A549 (cell line): ENCODE measurements around the gene ZNF765. TPM values are rescaled to one million over a fixed set of nuclear protein-coding genes. Genes with fewer than 3 reads are reported as not detected.

Experiments
- ATAC-seq, 2 experiments: fragments of 200-7000 bp in 1 of 2; fragments of >200 bp in 1 of 2; cut with Nextera tagmentation in 1 of 2; cut with Tn5 transposase in 1 of 2; 3 replicates each; pipeline versions ENCODE4 v1.8.0 to v1.9.1; 2018 to 2020; ENCODE audit warnings: mild to moderate bottlenecking in 1 of 2, moderate library complexity in 1 of 2
- CTCF ChIA-PET: fragments of 300-600 bp; sonication (Branson Sonifier 250); formaldehyde crosslinking; extraction: SDS; loops from one replicate; lab custom pipeline; 2021; ENCODE audit warnings: antibody characterized with exemption, inconsistent platforms; lab: Yijun Ruan, JAX
- POLR2A ChIA-PET: fragments of 350-600 bp; formaldehyde crosslinking; extraction: SDS; loops from one replicate; lab custom pipeline; 2021; ENCODE audit warnings: antibody characterized with exemption, inconsistent platforms; lab: Yijun Ruan, JAX
- DNase-seq, 2 experiments: peaks; one replicate each; pipeline versions ENCODE4 v3.0.0 to v3.0.0-alpha.2; 2011 to 2016; ENCODE audit warnings: low read depth in 1 of 2, low spot score in 1 of 2
- FAIRE-seq: peaks from 2 replicates; lab custom pipeline; 2011; peaks lifted over from hg19 to GRCh38; lab: Jason Lieb, UNC
- H3K27ac ChIP-seq, 2 experiments: fragments of >200 bp; sonication (Bioruptor Twin); formaldehyde crosslinking; 3 replicates each; pipeline ENCODE4 v1.5.1; 2016 to 2017
- H3K4me1 ChIP-seq: fragments of >200 bp; sonication (Bioruptor Twin); formaldehyde crosslinking; 3 replicates; pipeline ENCODE4 v1.6.1; 2016
- H3K4me2 ChIP-seq: fragments of >200 bp; sonication (Bioruptor Twin); formaldehyde crosslinking; 3 replicates; pipeline ENCODE4 v1.6.1; 2016
- H3K4me3 ChIP-seq: fragments of >200 bp; sonication (Bioruptor Twin); formaldehyde crosslinking; 3 replicates; pipeline ENCODE4 v1.5.1; 2016
- H3K9me3 ChIP-seq: fragments of >200 bp; sonication (Bioruptor Twin); formaldehyde crosslinking; 3 replicates; pipeline ENCODE4 v1.6.1; 2016
- BHLHE40 ChIP-seq: IDR thresholded peaks from 2 replicates; pipeline ENCODE4 v1.6.1; 2012; ENCODE audit warnings: low read depth, low read length, inconsistent platforms
- CBX8 ChIP-seq: fragments of 200-600 bp; sonication (generic); IDR thresholded peaks from 2 replicates; pipeline ENCODE4 v1.6.1; 2016
- EHF ChIP-seq: fragments of 250-450 bp; sonication (Bioruptor Pico); IDR thresholded peaks from 2 replicates; pipeline ENCODE4 v1.5.0; 2020; ENCODE audit warnings: mild to moderate bottlenecking
- HEYL ChIP-seq: fragments of 250-450 bp; sonication (Bioruptor Pico); IDR thresholded peaks from 2 replicates; pipeline ENCODE4 v1.8.0; 2021; ENCODE audit warnings: mild to moderate bottlenecking, moderate library complexity
- HOXB5 ChIP-seq: fragments of 250-450 bp; sonication (Bioruptor Pico); IDR thresholded peaks from 2 replicates; pipeline ENCODE4 v1.5.0; 2020; ENCODE audit warnings: mild to moderate bottlenecking, moderate library complexity
- JUN ChIP-seq, 2 experiments: fragments of >200 bp; sonication (Bioruptor Twin); formaldehyde crosslinking; IDR thresholded peaks; 2 replicates in 1 of 2; 3 replicates in 1 of 2; pipeline ENCODE4 v1.6.1; 2016 to 2017
- KDM1A ChIP-seq: fragments of 200-600 bp; sonication (generic); IDR thresholded peaks from 2 replicates; pipeline ENCODE4 v1.6.1; 2016; ENCODE audit warnings: low read depth, mild to moderate bottlenecking
- KDM5A ChIP-seq: fragments of 200-600 bp; sonication (generic); IDR thresholded peaks from 2 replicates; pipeline ENCODE4 v1.6.1; 2016; ENCODE audit warnings: antibody characterized with exemption, mild to moderate bottlenecking
- NFE2L2 ChIP-seq: fragments of 150-350 bp; conservative IDR thresholded peaks from 2 replicates; pipeline ENCODE4 v1.6.1; 2014; ENCODE audit warnings: low read length
- PHF8 ChIP-seq: fragments of 200-600 bp; sonication (generic); IDR thresholded peaks from 2 replicates; pipeline ENCODE4 v1.6.1; 2016; ENCODE audit warnings: low read depth, mild to moderate bottlenecking, antibody characterized with exemption, moderate library complexity, borderline replicate concordance
- POLR2A ChIP-seq: IDR thresholded peaks from 2 replicates; pipeline ENCODE4 v1.6.1; 2012; ENCODE audit warnings: mild to moderate bottlenecking, low read length
- WGBS: methylation state at CpG from one replicate; pipeline ENCODE4 v1.1.6; 2017; ENCODE audit errors: missing lambda C conversion rate; 5-methylcytosine and 5-hydroxymethylcytosine counted together
- polyA minus RNA-seq: library from RNA; depleted of rRNA, polyadenylated mRNA; stranded (reverse); fragments of >200 nt; gene quantifications from 2 replicates; pipeline ENCODE4 v1.2.3, GENCODE V29; 2011; rRNA and poly(A)+ RNA removed
- polyA plus RNA-seq, 4 experiments: library from polyadenylated mRNA; depleted of rRNA in 3 of 4; stranded (reverse); fragments of >200 nt; fragmentation: RNase III in 1 of 4; extraction: RNeasy Plus Mini Kit Qiagen cat#74134 plus additional on column Dnase treatment in 1 of 4; gene quantifications; 2 replicates in 3 of 4; 3 replicates in 1 of 4; pipeline ENCODE4 v1.2.3, GENCODE V29; 2011 to 2017
- TF ChIP-seq, protein P1 (sequence below): fragments of >200 bp; sonication (Bioruptor Twin); formaldehyde crosslinking; IDR thresholded peaks from 3 replicates; pipeline ENCODE4 v1.5.1; 2016
- TF ChIP-seq, protein P2 (sequence below): fragments of 200-600 bp; sonication (generic); IDR thresholded peaks from 2 replicates; pipeline ENCODE4 v1.6.1; 2016; ENCODE audit warnings: antibody characterized with exemption, mild to moderate bottlenecking, moderate library complexity
- TF ChIP-seq, protein P3 (sequence below): IDR thresholded peaks from 2 replicates; pipeline ENCODE4 v1.6.1; 2012
- TF ChIP-seq, protein P4 (sequence below): fragments of 150-350 bp; IDR thresholded peaks from 2 replicates; pipeline ENCODE4 v1.6.1; 2014; ENCODE audit warnings: low read depth, mild to moderate bottlenecking, low read length
- TF ChIP-seq, protein P5 (sequence below): IDR thresholded peaks from 2 replicates; pipeline ENCODE4 v1.6.1; 2012; ENCODE audit warnings: low read depth, borderline replicate concordance
- TF ChIP-seq, protein P6 (sequence below): fragments of >200 bp; sonication (Bioruptor Twin); formaldehyde crosslinking; IDR thresholded peaks from 3 replicates; pipeline ENCODE4 v1.6.1; 2016
- TF ChIP-seq, protein P7 (sequence below): IDR thresholded peaks from 2 replicates; pipeline ENCODE4 v1.6.1; 2012
- TF ChIP-seq, protein P8 (sequence below): fragments of 250-450 bp; sonication (Bioruptor Pico); IDR thresholded peaks from 2 replicates; pipeline ENCODE4 v1.5.0; 2020; ENCODE audit warnings: low read depth, mild to moderate bottlenecking, moderate library complexity

ZNF765 gene
- polyA plus RNA-seq (2011; rRNA removed) (8.3 and 9.0 TPM in 2 replicates), polyA plus RNA-seq (2017; fragmentation: RNase III; extraction: RNeasy Plus Mini Kit Qiagen cat#74134 plus additional on column Dnase treatment) (4.4 to 5.1 TPM (median 4.8 TPM) in 3 replicates), polyA minus RNA-seq (10.2 and 13.7 TPM in 2 replicates)
- 1.7 and 2.5 TPM in 2 replicates for polyA plus RNA-seq (2012; cell fraction: cytosol; rRNA removed)
- 4.2 and 5.6 TPM in 2 replicates for polyA plus RNA-seq (2012; cell fraction: nucleus; rRNA removed)

DNA sequence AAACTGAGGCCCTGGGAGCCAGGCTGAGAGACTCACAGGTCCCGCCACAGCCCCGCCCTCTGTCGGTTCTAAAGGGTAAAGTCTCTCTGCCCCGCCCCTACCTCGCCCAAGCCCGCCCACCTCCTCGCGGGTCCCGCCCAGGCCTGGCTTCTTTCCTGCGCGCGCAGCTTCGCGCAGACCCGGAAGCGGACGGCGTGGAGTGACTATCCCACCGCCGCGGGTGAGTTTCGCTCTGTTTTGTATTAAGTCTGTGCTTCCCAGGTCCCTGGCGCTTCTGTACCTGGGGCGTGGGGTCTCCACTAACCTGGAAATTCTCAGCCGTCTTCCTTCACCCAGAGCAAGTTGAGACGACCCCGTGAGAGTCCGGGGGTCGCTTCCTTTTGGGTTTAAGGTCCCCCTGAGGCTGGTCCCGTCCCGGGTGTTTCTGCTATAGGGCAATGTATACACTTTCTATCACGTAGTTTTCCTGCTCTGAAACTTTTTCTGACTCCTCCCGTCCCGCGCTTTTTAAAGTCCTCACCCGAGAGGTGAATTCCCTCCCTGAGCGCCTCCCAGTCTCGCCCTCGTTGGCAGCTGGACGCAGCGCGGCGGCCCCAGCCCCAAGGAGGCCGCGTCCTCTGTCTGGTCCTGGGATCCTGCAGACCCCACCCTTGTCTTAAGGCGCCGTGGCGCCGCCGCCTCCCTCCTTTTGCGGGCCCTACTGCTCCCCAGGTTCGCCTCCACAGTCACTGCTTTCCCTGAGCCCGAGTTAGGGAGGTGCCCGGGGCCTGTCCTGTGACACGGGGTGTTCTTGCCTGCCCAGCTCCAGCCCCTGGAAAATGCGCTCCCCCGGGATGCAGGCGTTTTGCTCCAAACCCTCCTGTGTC lies at the start of gene ZNF765:
TSS of gene ZNF765 (plus strand) at position 176 of the 866 bp plus-strand sequence. CDS start 2,867 bp downstream, outside the sequence.
- TF ChIP-seq CBX8 (no peak), POLR2A (peak; percentile 74), HEYL (CRISPR knock-in tag) (no peak), KDM1A (no peak), JUN (IDR thresholded peaks at IDR 0.05) (peak; percentile 46 to 54; a peak in 2 of 5 replicates), NFE2L2 (no peak), BHLHE40 (no peak), HOXB5 (no peak), PHF8 (peak; percentile 91; the same call in 1 of the 2 replicates), KDM5A (no peak), EHF (CRISPR knock-in tag) (no peak)
- TF ChIP-seq, protein P1, sequence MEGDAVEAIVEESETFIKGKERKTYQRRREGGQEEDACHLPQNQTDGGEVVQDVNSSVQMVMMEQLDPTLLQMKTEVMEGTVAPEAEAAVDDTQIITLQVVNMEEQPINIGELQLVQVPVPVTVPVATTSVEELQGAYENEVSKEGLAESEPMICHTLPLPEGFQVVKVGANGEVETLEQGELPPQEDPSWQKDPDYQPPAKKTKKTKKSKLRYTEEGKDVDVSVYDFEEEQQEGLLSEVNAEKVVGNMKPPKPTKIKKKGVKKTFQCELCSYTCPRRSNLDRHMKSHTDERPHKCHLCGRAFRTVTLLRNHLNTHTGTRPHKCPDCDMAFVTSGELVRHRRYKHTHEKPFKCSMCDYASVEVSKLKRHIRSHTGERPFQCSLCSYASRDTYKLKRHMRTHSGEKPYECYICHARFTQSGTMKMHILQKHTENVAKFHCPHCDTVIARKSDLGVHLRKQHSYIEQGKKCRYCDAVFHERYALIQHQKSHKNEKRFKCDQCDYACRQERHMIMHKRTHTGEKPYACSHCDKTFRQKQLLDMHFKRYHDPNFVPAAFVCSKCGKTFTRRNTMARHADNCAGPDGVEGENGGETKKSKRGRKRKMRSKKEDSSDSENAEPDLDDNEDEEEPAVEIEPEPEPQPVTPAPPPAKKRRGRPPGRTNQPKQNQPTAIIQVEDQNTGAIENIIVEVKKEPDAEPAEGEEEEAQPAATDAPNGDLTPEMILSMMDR, result peak; percentile 22; the same call in 2 of the 3 replicates
- TF ChIP-seq, protein P2, sequence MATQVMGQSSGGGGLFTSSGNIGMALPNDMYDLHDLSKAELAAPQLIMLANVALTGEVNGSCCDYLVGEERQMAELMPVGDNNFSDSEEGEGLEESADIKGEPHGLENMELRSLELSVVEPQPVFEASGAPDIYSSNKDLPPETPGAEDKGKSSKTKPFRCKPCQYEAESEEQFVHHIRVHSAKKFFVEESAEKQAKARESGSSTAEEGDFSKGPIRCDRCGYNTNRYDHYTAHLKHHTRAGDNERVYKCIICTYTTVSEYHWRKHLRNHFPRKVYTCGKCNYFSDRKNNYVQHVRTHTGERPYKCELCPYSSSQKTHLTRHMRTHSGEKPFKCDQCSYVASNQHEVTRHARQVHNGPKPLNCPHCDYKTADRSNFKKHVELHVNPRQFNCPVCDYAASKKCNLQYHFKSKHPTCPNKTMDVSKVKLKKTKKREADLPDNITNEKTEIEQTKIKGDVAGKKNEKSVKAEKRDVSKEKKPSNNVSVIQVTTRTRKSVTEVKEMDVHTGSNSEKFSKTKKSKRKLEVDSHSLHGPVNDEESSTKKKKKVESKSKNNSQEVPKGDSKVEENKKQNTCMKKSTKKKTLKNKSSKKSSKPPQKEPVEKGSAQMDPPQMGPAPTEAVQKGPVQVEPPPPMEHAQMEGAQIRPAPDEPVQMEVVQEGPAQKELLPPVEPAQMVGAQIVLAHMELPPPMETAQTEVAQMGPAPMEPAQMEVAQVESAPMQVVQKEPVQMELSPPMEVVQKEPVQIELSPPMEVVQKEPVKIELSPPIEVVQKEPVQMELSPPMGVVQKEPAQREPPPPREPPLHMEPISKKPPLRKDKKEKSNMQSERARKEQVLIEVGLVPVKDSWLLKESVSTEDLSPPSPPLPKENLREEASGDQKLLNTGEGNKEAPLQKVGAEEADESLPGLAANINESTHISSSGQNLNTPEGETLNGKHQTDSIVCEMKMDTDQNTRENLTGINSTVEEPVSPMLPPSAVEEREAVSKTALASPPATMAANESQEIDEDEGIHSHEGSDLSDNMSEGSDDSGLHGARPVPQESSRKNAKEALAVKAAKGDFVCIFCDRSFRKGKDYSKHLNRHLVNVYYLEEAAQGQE, result no peak
- TF ChIP-seq, protein P3, sequence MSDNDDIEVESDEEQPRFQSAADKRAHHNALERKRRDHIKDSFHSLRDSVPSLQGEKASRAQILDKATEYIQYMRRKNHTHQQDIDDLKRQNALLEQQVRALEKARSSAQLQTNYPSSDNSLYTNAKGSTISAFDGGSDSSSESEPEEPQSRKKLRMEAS, result peak; percentile 64
- TF ChIP-seq, protein P4, sequence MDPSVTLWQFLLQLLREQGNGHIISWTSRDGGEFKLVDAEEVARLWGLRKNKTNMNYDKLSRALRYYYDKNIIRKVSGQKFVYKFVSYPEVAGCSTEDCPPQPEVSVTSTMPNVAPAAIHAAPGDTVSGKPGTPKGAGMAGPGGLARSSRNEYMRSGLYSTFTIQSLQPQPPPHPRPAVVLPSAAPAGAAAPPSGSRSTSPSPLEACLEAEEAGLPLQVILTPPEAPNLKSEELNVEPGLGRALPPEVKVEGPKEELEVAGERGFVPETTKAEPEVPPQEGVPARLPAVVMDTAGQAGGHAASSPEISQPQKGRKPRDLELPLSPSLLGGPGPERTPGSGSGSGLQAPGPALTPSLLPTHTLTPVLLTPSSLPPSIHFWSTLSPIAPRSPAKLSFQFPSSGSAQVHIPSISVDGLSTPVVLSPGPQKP, result no peak
- TF ChIP-seq, protein P5, sequence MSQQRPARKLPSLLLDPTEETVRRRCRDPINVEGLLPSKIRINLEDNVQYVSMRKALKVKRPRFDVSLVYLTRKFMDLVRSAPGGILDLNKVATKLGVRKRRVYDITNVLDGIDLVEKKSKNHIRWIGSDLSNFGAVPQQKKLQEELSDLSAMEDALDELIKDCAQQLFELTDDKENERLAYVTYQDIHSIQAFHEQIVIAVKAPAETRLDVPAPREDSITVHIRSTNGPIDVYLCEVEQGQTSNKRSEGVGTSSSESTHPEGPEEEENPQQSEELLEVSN, result peak; percentile 68; the same call in 1 of the 2 replicates
- TF ChIP-seq, protein P6, sequence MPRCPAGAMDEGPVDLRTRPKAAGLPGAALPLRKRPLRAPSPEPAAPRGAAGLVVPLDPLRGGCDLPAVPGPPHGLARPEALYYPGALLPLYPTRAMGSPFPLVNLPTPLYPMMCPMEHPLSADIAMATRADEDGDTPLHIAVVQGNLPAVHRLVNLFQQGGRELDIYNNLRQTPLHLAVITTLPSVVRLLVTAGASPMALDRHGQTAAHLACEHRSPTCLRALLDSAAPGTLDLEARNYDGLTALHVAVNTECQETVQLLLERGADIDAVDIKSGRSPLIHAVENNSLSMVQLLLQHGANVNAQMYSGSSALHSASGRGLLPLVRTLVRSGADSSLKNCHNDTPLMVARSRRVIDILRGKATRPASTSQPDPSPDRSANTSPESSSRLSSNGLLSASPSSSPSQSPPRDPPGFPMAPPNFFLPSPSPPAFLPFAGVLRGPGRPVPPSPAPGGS, result 0 out of 3 replicates have a peak, but pooled peaks have one; percentile 32
- TF ChIP-seq, protein P7, sequence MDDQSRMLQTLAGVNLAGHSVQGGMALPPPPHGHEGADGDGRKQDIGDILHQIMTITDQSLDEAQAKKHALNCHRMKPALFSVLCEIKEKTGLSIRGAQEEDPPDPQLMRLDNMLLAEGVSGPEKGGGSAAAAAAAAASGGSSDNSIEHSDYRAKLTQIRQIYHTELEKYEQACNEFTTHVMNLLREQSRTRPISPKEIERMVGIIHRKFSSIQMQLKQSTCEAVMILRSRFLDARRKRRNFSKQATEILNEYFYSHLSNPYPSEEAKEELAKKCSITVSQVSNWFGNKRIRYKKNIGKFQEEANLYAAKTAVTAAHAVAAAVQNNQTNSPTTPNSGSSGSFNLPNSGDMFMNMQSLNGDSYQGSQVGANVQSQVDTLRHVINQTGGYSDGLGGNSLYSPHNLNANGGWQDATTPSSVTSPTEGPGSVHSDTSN, result no peak
- TF ChIP-seq, protein P8, sequence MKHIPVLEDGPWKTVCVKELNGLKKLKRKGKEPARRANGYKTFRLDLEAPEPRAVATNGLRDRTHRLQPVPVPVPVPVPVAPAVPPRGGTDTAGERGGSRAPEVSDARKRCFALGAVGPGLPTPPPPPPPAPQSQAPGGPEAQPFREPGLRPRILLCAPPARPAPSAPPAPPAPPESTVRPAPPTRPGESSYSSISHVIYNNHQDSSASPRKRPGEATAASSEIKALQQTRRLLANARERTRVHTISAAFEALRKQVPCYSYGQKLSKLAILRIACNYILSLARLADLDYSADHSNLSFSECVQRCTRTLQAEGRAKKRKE (CRISPR knock-in tag), result no peak
- peak within 1 kb of the TSS; percentile 95 for H3K4me2 ChIP-seq
- peaks cover 78% of the 10 kb centered on the region for H3K9me3 ChIP-seq
- ChIA-PET CTCF (interaction anchor here (0.6 kb wide), 1 partner anchor 29 kb away, joined by 3 read pairs; no protein-coding TSS in a partner anchor), POLR2A (interaction anchor here (0.6 to 1.2 kb wide), 5 partner anchors 44 to 1206 kb away, joined by 3 to 12 read pairs (median 11); partner anchors contain the start of gene ZNF845)
- 2% methylated on average over 44 of the region's 58 CpGs for WGBS
- peak; percentile 98 to 99 for ATAC-seq
- H3K4me1 ChIP-seq, result no peaks in the 10 kb centered on the region
- peak; percentile 73 to 93 for DNase-seq
- peak within 1 kb of the TSS; percentile 99 for H3K4me3 ChIP-seq
- peak within 1 kb of the TSS; percentile 80 to 85 for H3K27ac ChIP-seq
- FAIRE-seq, result no peak
